Measurements from ENCODE around the gene USP25.

USP25 gene

DNA sequence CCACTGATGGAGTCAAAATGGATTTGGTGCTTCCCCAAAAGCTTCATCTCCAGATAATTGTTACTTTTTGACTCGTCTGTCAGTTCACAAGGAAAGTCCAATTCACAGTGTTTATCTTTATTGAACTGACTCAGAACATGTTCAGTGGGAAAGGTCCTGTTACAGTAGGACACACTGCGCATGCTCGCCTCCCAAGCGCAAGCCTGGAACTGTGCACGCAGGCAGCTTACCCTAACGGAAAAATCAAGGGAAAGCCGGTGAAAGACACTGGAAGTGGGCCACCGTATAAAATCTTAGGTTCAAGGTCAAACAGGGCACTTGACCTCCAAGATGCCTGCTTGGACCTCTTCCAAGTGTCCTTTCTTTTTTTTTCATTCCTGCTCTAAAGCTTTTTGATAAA, 174.6 kb downstream of the USP25 start:
- H3K79me1 ChIP-seq (ENCODE audit: low read length), result no peaks in the 10 kb centered on the region
- no peak overlapping the region for H3K23ac ChIP-seq (ENCODE audit: low read length)
- WGBS (ENCODE audit: extremely low coverage, insufficient coverage, low lambda C conversion rate), result no CpG with 5 or more reads among the region's 8 CpGs
- no peak overlapping the region for H3K56ac ChIP-seq (ENCODE audit: low read length)
- no peak overlapping the region for H4K5ac ChIP-seq (ENCODE audit: low read length)
- H3K27me3 ChIP-seq (ENCODE audit: insufficient read depth, low read length, poor library complexity), result no peaks in the 10 kb centered on the region
- H4K8ac ChIP-seq (ENCODE audit: low read depth, low read length), result no peak overlapping the region
- H3K9ac ChIP-seq (ENCODE audit: low read length), result no peak overlapping the region
- DNase-seq, result no peak
- no peak overlapping the region for H3K27ac ChIP-seq (ENCODE audit: low read depth, low read length)
- H2AK5ac ChIP-seq (ENCODE audit: low read length), result no peak overlapping the region
- H3K79me2 ChIP-seq (ENCODE audit: control insufficient read depth, insufficient read depth, low read length), result no peaks in the 10 kb centered on the region
- H3K4me2 ChIP-seq (ENCODE audit: low read length), result no peak overlapping the region
- no peak overlapping the region for H2BK5ac ChIP-seq (ENCODE audit: low read length)
- H3K4me1 ChIP-seq (ENCODE audit: control insufficient read depth, low read depth, low read length), result no peaks in the 10 kb centered on the region
- no peak overlapping the region for H2BK15ac ChIP-seq (replicated peaks; ENCODE audit: low read depth)
- no peak overlapping the region for H3K18ac ChIP-seq (ENCODE audit: low read length)
- no peak overlapping the region for H2BK120ac ChIP-seq (ENCODE audit: low read depth, low read length)
- H3K36me3 ChIP-seq (ENCODE audit: control insufficient read depth, insufficient read depth, low read length), result no peaks in the 10 kb centered on the region
- no peak overlapping the region for H3K4me3 ChIP-seq (ENCODE audit: low read length)
- H3K4ac ChIP-seq (ENCODE audit: low read depth, low read length), result no peak overlapping the region

DNA sequence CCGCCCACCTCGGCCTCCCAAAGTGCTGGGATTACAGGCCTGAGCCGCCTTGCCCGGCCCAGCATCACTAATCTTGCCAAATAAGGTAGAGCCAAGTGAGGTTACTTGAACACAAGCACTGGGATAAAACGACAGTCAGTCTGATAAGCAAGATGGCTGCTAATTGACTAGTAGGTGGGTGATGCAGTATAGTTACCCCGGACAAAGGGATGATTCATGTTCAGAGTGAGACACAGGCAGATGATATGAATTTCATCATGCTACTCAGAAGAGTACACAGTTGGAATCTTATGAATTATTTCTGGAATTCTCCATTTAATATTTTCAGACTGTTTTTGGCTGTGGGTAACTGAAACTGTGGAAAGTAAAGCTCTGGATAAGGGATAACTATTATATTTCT, 178.4 kb downstream of the USP25 start:
- H2BK5ac ChIP-seq (ENCODE audit: low read length), result no peak overlapping the region
- H3K36me3 ChIP-seq (ENCODE audit: control insufficient read depth, insufficient read depth, low read length), result no peaks in the 10 kb centered on the region
- no peak overlapping the region for H3K4me2 ChIP-seq (ENCODE audit: low read length)
- no peak overlapping the region for H3K56ac ChIP-seq (ENCODE audit: low read length)
- no peaks in the 10 kb centered on the region for H3K79me2 ChIP-seq (ENCODE audit: control insufficient read depth, insufficient read depth, low read length)
- no peak overlapping the region for H4K8ac ChIP-seq (ENCODE audit: low read depth, low read length)
- H3K27ac ChIP-seq (ENCODE audit: low read depth, low read length), result no peak overlapping the region
- no peak overlapping the region for H2AK5ac ChIP-seq (ENCODE audit: low read length)
- H3K4me1 ChIP-seq (ENCODE audit: control insufficient read depth, low read depth, low read length), result no peaks in the 10 kb centered on the region
- no peak for DNase-seq
- H2BK15ac ChIP-seq (replicated peaks; ENCODE audit: low read depth), result no peak overlapping the region
- H3K79me1 ChIP-seq (ENCODE audit: low read length), result no peaks in the 10 kb centered on the region
- no peak overlapping the region for H3K23ac ChIP-seq (ENCODE audit: low read length)
- H4K5ac ChIP-seq (ENCODE audit: low read length), result no peak overlapping the region
- H2BK120ac ChIP-seq (ENCODE audit: low read depth, low read length), result no peak overlapping the region
- WGBS (ENCODE audit: extremely low coverage, insufficient coverage, low lambda C conversion rate), result no CpG with 5 or more reads among the region's 6 CpGs
- no peak overlapping the region for H3K4ac ChIP-seq (ENCODE audit: low read depth, low read length)
- H3K4me3 ChIP-seq (ENCODE audit: low read length), result no peak overlapping the region
- H3K9ac ChIP-seq (ENCODE audit: low read length), result no peak overlapping the region
- no peak overlapping the region for H3K18ac ChIP-seq (ENCODE audit: low read length)
- no peaks in the 10 kb centered on the region for H3K27me3 ChIP-seq (ENCODE audit: insufficient read depth, low read length, poor library complexity)

DNA sequence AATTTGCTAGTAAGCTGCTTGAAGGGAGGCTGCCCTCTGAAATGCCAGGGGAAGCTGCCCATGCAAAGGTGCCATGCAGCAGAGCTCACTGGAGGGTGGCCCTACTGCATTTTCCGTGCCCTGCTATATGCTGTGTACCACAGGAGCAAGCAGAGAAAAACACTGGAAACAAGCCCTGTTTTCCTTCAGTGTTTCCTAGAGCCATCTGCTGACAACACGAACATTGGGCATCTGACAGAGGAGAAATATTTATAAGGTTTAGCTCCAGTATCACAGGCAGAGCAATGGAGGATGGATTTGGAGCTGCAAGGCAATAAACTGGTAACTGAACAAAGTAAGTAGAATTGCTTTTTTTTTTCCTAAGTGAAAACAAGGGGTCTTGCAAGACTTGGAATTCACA, 198.4 kb downstream of the USP25 start:
- DNase-seq, result no peak

DNA sequence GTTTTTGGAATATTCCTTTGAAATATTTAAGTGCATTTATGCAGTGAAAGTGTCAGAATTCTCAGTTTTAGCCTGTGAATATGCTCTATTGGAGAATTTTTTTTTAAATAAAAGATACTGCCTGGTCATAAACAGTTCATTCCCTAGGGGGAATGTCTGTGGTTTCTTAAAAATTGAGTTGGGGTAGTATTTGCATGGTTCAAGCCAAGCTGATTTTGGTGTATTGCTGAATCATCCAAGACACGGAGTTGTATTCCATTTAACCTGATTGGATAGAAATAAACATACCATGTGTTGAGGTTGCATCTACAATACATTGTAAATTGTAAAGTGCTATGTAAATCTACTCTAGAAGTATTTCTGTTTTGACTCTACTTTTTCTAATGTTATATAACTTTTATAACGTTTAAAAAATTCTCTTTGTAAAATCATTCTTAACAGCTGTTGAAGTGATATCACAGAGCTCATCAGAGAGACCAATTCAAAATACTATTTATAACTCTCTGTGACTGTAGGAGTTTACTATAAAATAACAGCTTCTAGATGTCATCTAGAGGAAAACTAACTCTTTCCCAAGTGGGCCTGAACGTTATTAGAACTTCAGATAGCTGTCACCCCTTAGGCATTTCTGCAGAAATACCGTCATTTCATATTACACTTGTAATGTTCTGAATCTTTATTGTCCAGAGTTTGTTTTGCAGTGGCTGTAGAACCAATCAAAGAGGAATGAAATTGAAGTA, 199.1 kb downstream of the USP25 start:
- H3K27me3 ChIP-seq (ENCODE audit: insufficient read depth, low read length, poor library complexity), result no peaks in the 10 kb centered on the region
- H4K8ac ChIP-seq (ENCODE audit: low read depth, low read length), result no peak overlapping the region
- H2AK5ac ChIP-seq (ENCODE audit: low read length), result no peak overlapping the region
- no peak overlapping the region for H3K9ac ChIP-seq (ENCODE audit: low read length)
- no peak overlapping the region for H3K56ac ChIP-seq (ENCODE audit: low read length)
- no peak overlapping the region for H3K4me2 ChIP-seq (ENCODE audit: low read length)
- no peaks in the 10 kb centered on the region for H3K79me2 ChIP-seq (ENCODE audit: control insufficient read depth, insufficient read depth, low read length)
- H3K36me3 ChIP-seq (ENCODE audit: control insufficient read depth, insufficient read depth, low read length), result no peaks in the 10 kb centered on the region
- H3K4me1 ChIP-seq (ENCODE audit: control insufficient read depth, low read depth, low read length), result no peaks in the 10 kb centered on the region
- no peaks in the 10 kb centered on the region for H3K79me1 ChIP-seq (ENCODE audit: low read length)
- WGBS (ENCODE audit: extremely low coverage, insufficient coverage, low lambda C conversion rate), result no CpG with 5 or more reads among the region's 4 CpGs
- no peak for DNase-seq
- H3K4ac ChIP-seq (ENCODE audit: low read depth, low read length), result no peak overlapping the region
- no peak overlapping the region for H3K23ac ChIP-seq (ENCODE audit: low read length)
- H2BK15ac ChIP-seq (replicated peaks; ENCODE audit: low read depth), result no peak overlapping the region
- H4K5ac ChIP-seq (ENCODE audit: low read length), result no peak overlapping the region
- H3K4me3 ChIP-seq (ENCODE audit: low read length), result no peak overlapping the region
- H2BK120ac ChIP-seq (ENCODE audit: low read depth, low read length), result no peak overlapping the region
- no peak overlapping the region for H2BK5ac ChIP-seq (ENCODE audit: low read length)
- no peak overlapping the region for H3K18ac ChIP-seq (ENCODE audit: low read length)
- no peak overlapping the region for H3K27ac ChIP-seq (ENCODE audit: low read depth, low read length)

More for the DNA sequence above, 198.4 kb downstream of the USP25 start:
- Histone ChIP-seq H3K27me3 (ENCODE audit: insufficient read depth, low read length, poor library complexity) (no peaks in the 10 kb centered on the region), H3K4me2 (ENCODE audit: low read length) (no peak overlapping the region), H3K9ac (ENCODE audit: low read length) (no peak overlapping the region), H3K56ac (ENCODE audit: low read length) (no peak overlapping the region), H3K36me3 (ENCODE audit: control insufficient read depth, insufficient read depth, low read length) (no peaks in the 10 kb centered on the region), H3K18ac (ENCODE audit: low read length) (no peak overlapping the region), H3K79me1 (ENCODE audit: low read length) (no peaks in the 10 kb centered on the region), H2AK5ac (ENCODE audit: low read length) (no peak overlapping the region), H3K23ac (ENCODE audit: low read length) (no peak overlapping the region), H3K79me2 (ENCODE audit: control insufficient read depth, insufficient read depth, low read length) (no peaks in the 10 kb centered on the region), H2BK5ac (ENCODE audit: low read length) (no peak overlapping the region), H4K8ac (ENCODE audit: low read depth, low read length) (no peak overlapping the region), H3K4ac (ENCODE audit: low read depth, low read length) (no peak overlapping the region), H4K5ac (ENCODE audit: low read length) (no peak overlapping the region), H3K4me3 (ENCODE audit: low read length) (no peak overlapping the region), H3K4me1 (ENCODE audit: control insufficient read depth, low read depth, low read length) (no peaks in the 10 kb centered on the region), H2BK120ac (ENCODE audit: low read depth, low read length) (no peak overlapping the region), H3K27ac (ENCODE audit: low read depth, low read length) (no peak overlapping the region), H2BK15ac (replicated peaks; ENCODE audit: low read depth) (no peak overlapping the region)
- WGBS (ENCODE audit: extremely low coverage, insufficient coverage, low lambda C conversion rate), result no CpG with 5 or more reads among the region's 2 CpGs

DNA sequence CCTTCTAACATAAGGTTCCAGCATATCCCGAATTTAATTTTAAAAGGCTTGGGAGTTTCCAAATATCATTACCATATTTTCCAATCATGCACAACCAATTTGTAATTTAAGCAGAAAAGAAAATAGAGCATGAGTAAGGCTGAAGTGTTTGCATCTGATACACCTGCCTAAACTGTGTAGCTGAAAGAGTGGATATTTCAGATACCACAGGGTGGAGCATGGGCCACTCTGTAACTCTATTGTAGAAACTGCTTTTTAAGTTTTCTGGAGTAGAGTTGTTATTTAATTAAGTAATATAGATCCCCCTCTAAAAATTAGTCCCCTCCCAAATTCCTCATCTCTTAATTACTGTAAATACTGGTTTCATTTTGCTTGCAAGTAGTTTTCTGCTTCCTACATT, 199.8 kb downstream of the USP25 start:
- no peak overlapping the region for H3K4me3 ChIP-seq (ENCODE audit: low read length)
- H3K4me1 ChIP-seq (ENCODE audit: control insufficient read depth, low read depth, low read length), result no peaks in the 10 kb centered on the region
- H3K23ac ChIP-seq (ENCODE audit: low read length), result no peak overlapping the region
- H2BK5ac ChIP-seq (ENCODE audit: low read length), result no peak overlapping the region
- no peaks in the 10 kb centered on the region for H3K79me2 ChIP-seq (ENCODE audit: control insufficient read depth, insufficient read depth, low read length)
- no peak overlapping the region for H3K9ac ChIP-seq (ENCODE audit: low read length)
- H3K56ac ChIP-seq (ENCODE audit: low read length), result no peak overlapping the region
- DNase-seq, result no peak
- H3K27me3 ChIP-seq (ENCODE audit: insufficient read depth, low read length, poor library complexity), result no peaks in the 10 kb centered on the region
- no peak overlapping the region for H2BK15ac ChIP-seq (replicated peaks; ENCODE audit: low read depth)
- H4K5ac ChIP-seq (ENCODE audit: low read length), result no peak overlapping the region
- H3K4ac ChIP-seq (ENCODE audit: low read depth, low read length), result no peak overlapping the region
- H4K8ac ChIP-seq (ENCODE audit: low read depth, low read length), result no peak overlapping the region
- no peak overlapping the region for H3K18ac ChIP-seq (ENCODE audit: low read length)
- WGBS (ENCODE audit: extremely low coverage, insufficient coverage, low lambda C conversion rate), result no CpG with 5 or more reads among the region's 1 CpG
- no peaks in the 10 kb centered on the region for H3K36me3 ChIP-seq (ENCODE audit: control insufficient read depth, insufficient read depth, low read length)
- H2AK5ac ChIP-seq (ENCODE audit: low read length), result no peak overlapping the region
- no peak overlapping the region for H3K4me2 ChIP-seq (ENCODE audit: low read length)
- no peaks in the 10 kb centered on the region for H3K79me1 ChIP-seq (ENCODE audit: low read length)
- H2BK120ac ChIP-seq (ENCODE audit: low read depth, low read length), result no peak overlapping the region
- H3K27ac ChIP-seq (ENCODE audit: low read depth, low read length), result no peak overlapping the region

Measured in mesendoderm (in vitro differentiated cells).